ENCODE measurements around the gene KANSL3.
"Not testable (repeated sequence)": the region's sequence is repeated elsewhere in the genome, so short reads cannot be mapped to it uniquely, and the experiment has no call there.

KANSL3 gene

GRCh38 chr2:96683307-96683706, 45.2 kb upstream of the KANSL3 start:
- no peak overlapping the region for H3K4me3 ChIP-seq (ENCODE audit: low read depth, low read length)
- no peak for DNase-seq (ENCODE audit: low read depth)
- no peak for TF ChIP-seq CTCF (IDR thresholded peaks at IDR 0.05; ENCODE audit: low read depth, low read length, missing control alignments)
- in situ Hi-C loops (cut with HindIII; ENCODE audit: low sequenced_read_pairs), result no loop called here

GRCh38 chr2:96681540-96681939, 43.4 kb upstream of the KANSL3 start:
- DNase-seq (ENCODE audit: low read depth), result no peak
- in situ Hi-C loops (cut with HindIII; ENCODE audit: low sequenced_read_pairs), result no loop called here
- TF ChIP-seq CTCF (IDR thresholded peaks at IDR 0.05; ENCODE audit: low read depth, low read length, missing control alignments), result no peak
- H3K4me3 ChIP-seq (ENCODE audit: low read depth, low read length), result no peak overlapping the region

- TF ChIP-seq CTCF (IDR thresholded peaks at IDR 0.05; ENCODE audit: low read depth, low read length, missing control alignments), result no peak
- no peak for DNase-seq (ENCODE audit: low read depth)
- in situ Hi-C loops (cut with HindIII; ENCODE audit: low sequenced_read_pairs), result no loop called here
- no peak overlapping the region for H3K4me3 ChIP-seq (ENCODE audit: low read depth, low read length)
Measured at GRCh38 chr2:96680561-96681141, 42.5 kb upstream of the KANSL3 start.

GRCh38 chr2:96679848-96680247, 41.7 kb upstream of the KANSL3 start:
- no peak for DNase-seq (ENCODE audit: low read depth)
- no peak for TF ChIP-seq CTCF (IDR thresholded peaks at IDR 0.05; ENCODE audit: low read depth, low read length, missing control alignments)
- in situ Hi-C loops (cut with HindIII; ENCODE audit: low sequenced_read_pairs), result no loop called here
- no peak overlapping the region for H3K4me3 ChIP-seq (ENCODE audit: low read depth, low read length)

- no peak for DNase-seq (ENCODE audit: low read depth)
- no peak overlapping the region for H3K4me3 ChIP-seq (ENCODE audit: low read depth, low read length)
- TF ChIP-seq CTCF (IDR thresholded peaks at IDR 0.05; ENCODE audit: low read depth, low read length, missing control alignments), result no peak
- in situ Hi-C loops (cut with HindIII; ENCODE audit: low sequenced_read_pairs), result no loop called here
Measured at GRCh38 chr2:96669539-96670215, 31.6 kb upstream of the KANSL3 start.

GRCh38 chr2:96668771-96669170, 30.7 kb upstream of the KANSL3 start:
- in situ Hi-C loops (cut with HindIII; ENCODE audit: low sequenced_read_pairs), result no loop called here
- no peak overlapping the region for H3K4me3 ChIP-seq (ENCODE audit: low read depth, low read length)
- no peak for DNase-seq (ENCODE audit: low read depth)
- TF ChIP-seq CTCF (IDR thresholded peaks at IDR 0.05; ENCODE audit: low read depth, low read length, missing control alignments), result no peak

GRCh38 chr2:96665717-96666116, 27.6 kb upstream of the KANSL3 start:
- H3K4me3 ChIP-seq (ENCODE audit: low read depth, low read length); DNase-seq (ENCODE audit: low read depth); in situ Hi-C loops (cut with HindIII; ENCODE audit: low sequenced_read_pairs): not testable (repeated sequence)
